ENCODE measurements around the gene CLDN7. TPM values are rescaled to one million over a fixed set of nuclear protein-coding genes. Genes with fewer than 3 reads are reported as not detected.

Gene CLDN7
- total and polyA plus RNA-seq, 3 donors from 2014 or later = 4.5 to 8.8 (median 6.9) TPM

GRCh38 chr17:7284911-7285310, 22.6 kb upstream of the CLDN7 start:
- WGBS, 2 donors = 94 to 98% methylated on average over 4 to 16 of the region's 16 CpGs
- Histone ChIP-seq H3K36me3 (ENCODE audit: low read depth, missing control alignments) (no peaks in the 10 kb centered on the region), H3K4me1 (peaks cover 12% of the 10 kb centered on the region), H3K4me3 (no peak overlapping the region), H3K27ac (no peak overlapping the region), H3K9me3 (no peaks in the 10 kb centered on the region), H3K27me3 (no peaks in the 10 kb centered on the region)
- no peak for TF ChIP-seq CTCF (IDR thresholded peaks at IDR 0.05)
- TF ChIP-seq POLR2A (IDR thresholded peaks at IDR 0.05) = no peak
- DNase-seq = no peak
- intact Hi-C loops (cut with DNase I; ENCODE audit: low total_unique reads) = no loop called here

GRCh38 chr17:7283471-7284216, 21.4 kb upstream of the CLDN7 start:
- no peaks in the 10 kb centered on the region for H3K27me3 ChIP-seq
- H3K36me3 ChIP-seq (ENCODE audit: low read depth, missing control alignments) = no peaks in the 10 kb centered on the region
- no peaks in the 10 kb centered on the region for H3K9me3 ChIP-seq
- H3K4me3 ChIP-seq = no peak overlapping the region
- TF ChIP-seq POLR2A (IDR thresholded peaks at IDR 0.05) (no peak), CTCF (IDR thresholded peaks at IDR 0.05) (no peak)
- intact Hi-C loops (cut with DNase I; ENCODE audit: low total_unique reads) = no loop called here
- H3K4me1 ChIP-seq = peaks cover 12% of the 10 kb centered on the region
- H3K27ac ChIP-seq = no peak overlapping the region
- DNase-seq = no peak
- WGBS, 2 donors = 90 to 93% methylated on average over 15 to 18 of the region's 18 CpGs

- no peak for DNase-seq
- H3K4me3 ChIP-seq = no peak overlapping the region
- H3K27me3 ChIP-seq = no peaks in the 10 kb centered on the region
- H3K9me3 ChIP-seq = no peaks in the 10 kb centered on the region
- TF ChIP-seq CTCF (IDR thresholded peaks at IDR 0.05) = no peak
- no peak for TF ChIP-seq POLR2A (IDR thresholded peaks at IDR 0.05)
- intact Hi-C loops (cut with DNase I; ENCODE audit: low total_unique reads) = no loop called here
- WGBS, 2 donors = 58 to 60% methylated on average over 6 of the region's 6 CpGs
- H3K27ac ChIP-seq = peak overlapping the region in 1 of 2 donors; percentile 82
- H3K36me3 ChIP-seq (ENCODE audit: low read depth, missing control alignments) = no peaks in the 10 kb centered on the region
- peaks cover 12% of the 10 kb centered on the region for H3K4me1 ChIP-seq
Measured at GRCh38 chr17:7282752-7283321, 20.6 kb upstream of the CLDN7 start.

GRCh38 chr17:7281953-7282751, 19.9 kb upstream of the CLDN7 start:
- H3K27ac ChIP-seq = peak overlapping the region; percentile 82 to 83
- peaks cover 12% of the 10 kb centered on the region for H3K4me1 ChIP-seq
- DNase-seq = no peak
- H3K4me3 ChIP-seq = peak overlapping the region; percentile 49 to 60
- intact Hi-C loops (cut with DNase I; ENCODE audit: low total_unique reads) = no loop called here
- no peaks in the 10 kb centered on the region for H3K36me3 ChIP-seq (ENCODE audit: low read depth, missing control alignments)
- H3K27me3 ChIP-seq = no peaks in the 10 kb centered on the region
- 5 to 6% methylated on average over 24 to 37 of the region's 43 CpGs for WGBS, 2 donors
- H3K9me3 ChIP-seq = no peaks in the 10 kb centered on the region
- TF ChIP-seq POLR2A (IDR thresholded peaks at IDR 0.05) (no peak), CTCF (IDR thresholded peaks at IDR 0.05) (no peak)

All from testis (tissue), 3 donors.